HG02642 (cell line): Measurements from ENCODE around the gene KIF11.
"Not testable (repeated sequence)": the region's sequence is repeated elsewhere in the genome, so short reads cannot be mapped to it uniquely, and the experiment has no call there.

Source experiments
- ATAC-seq: cut with Tn5 transposase; IDR thresholded peaks from one replicate; pipeline ENCODE4 v1.9.1; 2021; ENCODE audit warnings: mild to moderate bottlenecking; ENCODE audit not compliant: unreplicated experiment, poor library complexity

KIF11 gene

GRCh38 chr10:92590623-92591549 is 2.0 kb upstream of the KIF11 start:
- peak; percentile 6 for ATAC-seq

DNA sequence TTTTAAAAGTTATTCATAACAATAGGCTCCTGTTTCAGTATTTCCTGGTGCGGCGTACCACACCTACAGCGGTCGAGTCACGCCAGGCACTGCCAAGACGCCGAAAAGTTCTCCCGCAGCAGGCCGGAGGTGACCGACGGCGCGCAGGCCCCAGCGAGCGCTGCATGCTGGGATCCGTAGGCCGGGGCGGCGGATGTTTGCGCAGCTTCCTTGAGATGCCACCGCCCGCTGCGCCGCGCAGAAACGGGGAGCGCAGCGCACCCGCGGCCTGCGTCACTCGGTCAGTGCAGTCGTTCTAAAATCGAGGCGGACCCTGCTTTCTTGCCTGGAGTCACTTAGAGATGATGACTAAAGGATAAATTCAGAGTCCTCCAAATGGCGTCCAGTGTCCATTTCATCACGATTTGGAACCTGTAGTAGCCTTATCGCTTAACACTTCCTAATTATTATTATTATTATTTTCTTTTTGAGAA is 1.3 kb upstream of the KIF11 start:
- peak; percentile 78 for ATAC-seq

DNA sequence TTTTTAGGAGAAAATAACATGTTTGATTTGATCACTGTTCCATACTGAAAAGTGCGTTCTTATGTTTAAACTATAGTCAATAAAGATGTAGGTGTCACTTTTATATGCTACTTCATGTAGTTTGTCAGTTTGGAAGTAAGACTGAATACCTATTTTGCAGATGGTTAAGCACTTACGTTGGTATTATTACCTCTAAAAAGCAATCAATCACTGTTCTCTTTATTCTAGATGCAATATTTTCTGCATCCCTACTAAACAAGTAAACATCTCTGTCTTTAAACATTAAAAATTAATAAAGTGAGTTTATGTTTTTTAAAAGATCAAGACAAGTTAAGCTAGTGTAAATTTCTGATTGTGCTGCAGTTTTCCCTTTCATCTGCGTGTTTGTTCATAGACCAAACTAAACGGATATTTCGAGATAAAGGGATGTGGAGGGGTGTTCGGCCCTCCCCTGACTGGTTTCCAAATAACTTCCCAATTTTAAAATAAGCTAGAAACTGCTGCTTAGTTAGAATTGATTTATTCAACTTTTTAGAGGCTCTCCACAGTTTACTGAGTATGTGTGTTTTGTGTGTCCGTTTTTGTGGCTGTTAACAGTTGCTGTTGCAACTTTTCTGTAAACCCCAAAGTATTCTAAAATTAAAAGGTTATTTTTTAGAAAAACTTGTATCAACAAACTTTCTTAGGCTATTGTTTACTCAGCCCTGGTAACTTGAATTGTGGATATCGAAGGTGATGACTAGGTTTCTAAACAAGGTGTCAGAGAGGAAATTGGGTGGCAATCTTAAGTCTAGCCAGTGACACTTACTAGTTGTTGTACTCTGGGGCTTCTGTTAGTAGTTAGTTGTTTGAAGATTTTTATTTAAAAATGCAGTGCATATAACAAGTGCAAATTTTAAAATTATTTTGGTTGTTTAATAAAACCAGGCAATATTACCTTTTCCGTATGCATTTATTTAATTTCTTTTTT is 974 bp downstream of the KIF11 start:
- ATAC-seq = no peak

DNA sequence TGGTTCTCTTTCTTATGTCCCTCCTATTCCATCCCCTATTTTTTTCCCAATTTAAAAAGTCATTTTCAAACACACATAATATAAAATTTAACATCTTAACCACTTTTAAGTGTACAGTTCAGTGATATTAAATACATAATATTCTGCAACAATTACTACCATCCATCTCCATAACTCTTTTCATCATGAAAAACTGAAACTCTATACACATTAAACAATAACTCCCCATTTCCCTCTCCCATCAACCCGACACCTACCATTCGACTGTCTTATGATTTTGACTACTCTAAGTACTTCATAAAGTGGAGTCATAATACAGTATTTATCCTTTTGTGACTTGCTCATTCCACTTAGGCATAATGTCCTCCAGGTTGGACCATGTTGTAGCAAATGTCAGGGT is 2.6 kb downstream of the KIF11 start:
- no peak for ATAC-seq

GRCh38 chr10:92598321-92598720 is 5.4 kb downstream of the KIF11 start:
- ATAC-seq = no peak

- ATAC-seq = no peak
Measured at GRCh38 chr10:92604841-92605240, 11.9 kb downstream of the KIF11 start.

DNA sequence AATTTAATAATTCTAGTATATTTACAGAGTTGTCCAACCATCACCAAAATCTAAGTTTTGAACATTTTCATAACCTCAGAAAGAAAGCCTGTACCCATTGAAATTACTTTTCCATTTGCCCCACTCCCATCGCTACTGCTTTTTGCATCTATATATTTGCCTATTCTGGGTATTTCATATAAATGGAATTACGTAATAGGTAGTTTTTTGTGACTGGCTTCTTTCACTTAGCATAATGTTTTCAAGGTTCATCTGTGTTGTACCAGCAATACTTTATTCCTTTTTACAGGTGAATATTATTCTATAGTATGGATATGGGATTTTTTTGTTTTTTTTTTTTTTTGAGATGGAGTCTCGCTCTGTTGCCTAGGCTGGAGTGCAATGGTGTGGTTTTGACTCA is 22.6 kb downstream of the KIF11 start:
- ATAC-seq = no peak

GRCh38 chr10:92619368-92619767 is 26.4 kb downstream of the KIF11 start:
- no peak for ATAC-seq

- ATAC-seq = no peak
Measured at GRCh38 chr10:92627845-92628480, 35.0 kb downstream of the KIF11 start.

DNA sequence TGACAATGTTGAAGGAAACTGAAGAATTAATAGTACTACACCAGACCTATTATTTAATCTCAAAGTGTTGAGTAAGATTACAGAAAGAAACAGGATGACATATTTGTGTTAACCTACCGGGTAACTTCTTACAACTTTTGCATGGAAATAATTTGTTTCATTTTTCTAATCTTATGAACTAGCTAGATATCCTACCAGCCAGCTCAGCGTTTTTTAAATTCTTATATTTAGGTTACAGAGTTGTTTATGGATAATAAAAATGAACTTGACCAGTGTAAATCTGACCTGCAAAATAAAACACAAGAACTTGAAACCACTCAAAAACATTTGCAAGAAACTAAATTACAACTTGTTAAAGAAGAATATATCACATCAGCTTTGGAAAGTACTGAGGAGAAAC is 37.0 kb downstream of the KIF11 start:
- ATAC-seq = no peak

DNA sequence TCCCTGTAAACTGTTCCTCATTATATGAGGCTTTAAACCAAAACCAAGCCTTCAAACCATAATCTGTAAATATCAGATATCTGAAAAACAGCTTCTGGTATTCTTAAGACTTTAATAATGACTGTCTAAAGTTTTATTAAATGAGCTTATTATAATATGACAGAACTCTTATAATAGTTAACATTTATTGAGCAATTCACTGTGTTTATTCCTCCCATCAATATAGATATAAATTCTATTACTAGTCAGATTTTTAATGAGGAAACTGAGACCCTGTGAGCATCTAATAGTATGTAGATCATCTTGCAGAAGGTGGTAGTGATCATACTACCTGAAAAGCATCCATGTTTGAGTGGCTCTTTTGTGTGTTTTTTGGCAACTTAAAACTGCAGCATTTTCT is 45.1 kb downstream of the KIF11 start:
- ATAC-seq = no peak

- no peak for ATAC-seq
Measured at GRCh38 chr10:92640107-92640506, 47.2 kb downstream of the KIF11 start.

DNA sequence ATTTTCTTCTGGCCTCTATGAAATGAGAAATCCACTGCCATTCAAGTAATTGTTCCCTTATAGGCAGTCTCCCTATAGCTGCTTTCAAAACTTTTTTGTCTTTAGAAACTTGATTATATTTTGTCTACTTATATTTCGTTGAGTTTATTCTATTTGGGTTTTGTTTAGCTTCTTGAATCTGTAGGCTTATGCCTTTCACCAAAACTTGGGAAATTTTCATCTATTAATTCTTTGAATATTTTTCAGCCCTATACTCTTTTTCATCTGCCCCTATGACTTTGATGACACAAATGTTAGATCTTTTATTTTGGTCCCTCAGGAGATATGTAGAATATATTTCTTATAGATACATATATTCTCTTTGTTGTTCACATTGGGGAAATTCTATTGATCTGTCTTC is 48.6 kb downstream of the KIF11 start:
- no peak for ATAC-seq

DNA sequence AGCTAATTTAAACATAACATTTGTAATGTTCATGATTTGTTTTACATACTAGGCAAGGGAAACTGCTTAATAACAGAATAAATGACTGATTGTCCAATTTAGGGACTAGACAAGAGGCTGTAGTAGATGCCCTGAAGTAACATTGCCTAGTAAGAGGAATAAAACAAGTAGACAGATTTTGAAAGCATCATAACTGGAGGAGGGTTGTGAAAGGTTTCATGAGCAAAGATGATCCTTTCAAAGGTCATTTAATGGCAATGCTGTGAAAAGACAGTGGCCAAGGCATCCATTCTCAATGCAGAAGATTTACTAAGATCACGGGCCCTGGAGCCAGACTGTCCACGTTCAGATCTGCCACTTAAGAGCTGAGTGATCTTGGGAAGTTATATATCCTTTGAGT is 52.0 kb downstream of the KIF11 start:
- no peak for ATAC-seq

- ATAC-seq = not testable (repeated sequence)
Measured at GRCh38 chr10:92650864-92651263, 57.9 kb downstream of the KIF11 start.

- ATAC-seq = no peak
Measured at GRCh38 chr10:92655426-92655825, 62.5 kb downstream of the KIF11 start.

- no peak for ATAC-seq
Measured at GRCh38 chr10:92656266-92656961, 63.5 kb downstream of the KIF11 start.

DNA sequence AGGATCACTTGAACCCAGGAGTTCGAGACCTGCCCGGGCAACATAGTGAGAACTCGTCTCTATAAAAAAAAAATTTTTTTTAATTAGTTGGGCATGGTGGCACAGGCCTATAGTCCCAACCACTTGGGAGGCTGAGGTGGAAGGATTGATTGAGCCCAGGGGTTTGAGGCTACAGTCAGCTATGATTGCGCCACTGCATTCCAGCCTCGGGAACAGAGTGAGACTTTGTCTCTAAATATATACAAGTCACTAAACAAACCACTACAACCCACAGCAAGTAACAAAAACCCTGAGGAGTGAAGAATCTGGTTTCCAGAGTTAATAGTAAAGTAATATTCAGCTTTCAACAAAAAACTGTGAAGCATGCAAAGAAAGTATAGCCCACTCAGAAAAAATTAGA is 64.1 kb downstream of the KIF11 start:
- ATAC-seq = no peak

- ATAC-seq = no peak
Measured at GRCh38 chr10:92662848-92663247, 69.9 kb downstream of the KIF11 start.

GRCh38 chr10:92664322-92664721 is 71.4 kb downstream of the KIF11 start:
- no peak for ATAC-seq
